Spleen (tissue), 11 donors: Measurements from ENCODE around the gene MSANTD2. TPM values are rescaled to one million over a fixed set of nuclear protein-coding genes. Genes with fewer than 3 reads are reported as not detected.
A peak's percentile ranks its signal among the peaks of the same experiment; 100 is the strongest.

Experiments used
- DNase-seq: peaks from one replicate; pipeline ENCODE4 v3.0.0-alpha.2; 2020
- H3K27ac ChIP-seq, 8 donors: fragments of 200-600 bp; sonication (generic) in 7 of 8; 1 replicate in 4 of 8; 2 replicates in 4 of 8; pipeline versions ENCODE4 v1.5.0 to v1.8.0; 2016 to 2021; ENCODE audit warnings: inconsistent platforms in 4 of 8, mild to moderate bottlenecking in 4 of 8, moderate library complexity in 1 of 8
- H3K27me3 ChIP-seq, 7 donors: fragments of 200-600 bp; sonication (generic) in 6 of 7; replicated peaks in 1 of 7; 1 replicate in 4 of 7; 2 replicates in 3 of 7; pipeline versions ENCODE4 v1.5.0 to v1.8.0; 2016 to 2021; ENCODE audit warnings: inconsistent platforms in 3 of 7, mild to moderate bottlenecking in 1 of 7
- H3K36me3 ChIP-seq, 6 donors: fragments of 200-600 bp; sonication (generic) in 5 of 6; 1 replicate in 4 of 6; 2 replicates in 2 of 6; pipeline versions ENCODE4 v1.5.0 to v1.8.0; 2016 to 2021; ENCODE audit warnings: inconsistent platforms in 2 of 6
- H3K4me1 ChIP-seq, 6 donors: fragments of 200-600 bp; sonication (generic) in 5 of 6; 1 replicate in 3 of 6; 2 replicates in 3 of 6; pipeline versions ENCODE4 v1.5.0 to v1.8.0; 2016 to 2021; ENCODE audit warnings: inconsistent platforms in 3 of 6
- H3K4me3 ChIP-seq, 8 donors: fragments of 200-600 bp; sonication (generic) in 7 of 8; 1 replicate in 4 of 8; 2 replicates in 4 of 8; pipeline versions ENCODE4 v1.5.0 to v1.8.0; 2016 to 2021; ENCODE audit warnings: inconsistent platforms in 4 of 8, mild to moderate bottlenecking in 4 of 8, moderate library complexity in 2 of 8
- H3K9me3 ChIP-seq, 8 donors: fragments of 200-600 bp; sonication (generic) in 7 of 8; 1 replicate in 4 of 8; 2 replicates in 4 of 8; pipeline versions ENCODE4 v1.5.0 to v1.8.0; 2016 to 2021; ENCODE audit warnings: inconsistent platforms in 4 of 8
- CTCF ChIP-seq, 11 experiments: fragments of 200-600 bp in 7 of 11; fragments of 450-650 bp in 4 of 11; sonication (generic) in 4 of 11; IDR thresholded peaks in 8 of 11; conservative IDR thresholded peaks in 3 of 11; 1 replicate in 7 of 11; 2 replicates in 4 of 11; pipeline versions ENCODE4 v1.4.0 to v1.8.0; 2016 to 2021; ENCODE audit warnings: antibody characterized with exemption in 11 of 11, inconsistent platforms in 4 of 11, mild to moderate bottlenecking in 1 of 11
- POLR2A ChIP-seq, 3 donors: fragments of 450-650 bp; IDR thresholded peaks; one replicate each; pipeline ENCODE4 v1.5.1; 2017; ENCODE audit warnings: antibody characterized with exemption in 3 of 3, mild to moderate bottlenecking in 1 of 3
- POLR2AphosphoS5 ChIP-seq, 3 donors: sonication (generic); formaldehyde crosslinking; IDR thresholded peaks; one replicate each; pipeline ENCODE4 v1.5.1; 2017; ENCODE audit warnings: antibody characterized with exemption in 3 of 3
- WGBS, 5 donors: extraction: QIAGEN DNeasy Blood & Tissue Kit in 3 of 5; methylation state at CpG; one replicate each; pipeline versions ENCODE4 v1.1.5 to v1.1.7; 2013 to 2018; 5-methylcytosine and 5-hydroxymethylcytosine counted together
- intact Hi-C: fragments of 100-400 bp; cut with DNase I; formaldehyde crosslinking; loops from one replicate; pipeline ENCODE4 v1.15.0; 2023; ENCODE audit warnings: low total_unique reads
- polyA plus RNA-seq, 3 donors: library from polyadenylated mRNA; stranded (reverse); fragments of 200-250 nt; gene quantifications; one replicate each; pipeline ENCODE4 v1.2.1, GENCODE V29; 2013
- total RNA-seq, 7 donors: library from RNA; depleted of rRNA in 3 of 7; stranded (reverse); fragments of >200 nt in 3 of 7; fragmentation: NEBNext Ultra II Directional in 4 of 7; extraction: Animal tissue kit (Norgen Biotek cat#: 25700) in 4 of 7; gene quantifications; one replicate each; pipeline versions ENCODE4 v1.1.0 to v1.2.1, GENCODE V29; 2016 to 2021
- donor health status: healthy with polysubstance abuse.
- donor health status: DM: no; HTN: no; CAD: no; lungs with moderate emphysema.
- donor health status: DM: no; HTN: no; CAD: no.
- donor health status: Bipolar disorder and iron deficiency.
- donor health status: healthy.
- donor health status: DM: no; HTN: no; CAD: no.
- donor health status: DM: yes; HTN: yes; CAD: no.

The MSANTD2 gene
- total and polyA plus RNA-seq, 10 donors = 9.5 to 25.8 (median 18.8) TPM

GRCh38 chr11:124727474-124727873, 72.7 kb downstream of the MSANTD2 start:
- Histone ChIP-seq H3K27ac (no peak overlapping the region), H3K4me1 (peaks cover 0 to 41% (median 17%) of the 10 kb centered on the region in 6 donors), H3K9me3 (no peaks in the 10 kb centered on the region), H3K4me3 (no peak overlapping the region), H3K36me3 (no peaks in the 10 kb centered on the region), H3K27me3 (peaks cover 0 to 4% (median 0%) of the 10 kb centered on the region in 7 donors)
- 65 to 84% (median 78%) methylated on average over 4 of the region's 4 CpGs for WGBS, 5 donors
- DNase-seq = no peak
- no peak for TF ChIP-seq POLR2AphosphoS5 (IDR thresholded peaks at IDR 0.05)
- no peak for TF ChIP-seq CTCF (IDR thresholded peaks at IDR 0.05 in 8 of 11, conservative IDR thresholded peaks at IDR 0.05 in 3 of 11)
- no peak for TF ChIP-seq POLR2A (IDR thresholded peaks at IDR 0.05)
- intact Hi-C loops = no loop called here

- DNase-seq = no peak
- H3K27ac ChIP-seq = peak overlapping the region in 5 of 8 donors; percentile 29 to 59 (median 46)
- intact Hi-C loops = no loop called here
- no peaks in the 10 kb centered on the region for H3K36me3 ChIP-seq
- H3K27me3 ChIP-seq = peaks cover 0 to 12% (median 0%) of the 10 kb centered on the region in 7 donors
- peak overlapping the region in 1 of 8 donors; percentile 32 for H3K4me3 ChIP-seq
- H3K9me3 ChIP-seq = no peaks in the 10 kb centered on the region
- WGBS, 5 donors = 10 to 27% (median 19%) methylated on average over 6 of the region's 6 CpGs
- H3K4me1 ChIP-seq = peaks cover 0 to 31% (median 17%) of the 10 kb centered on the region in 6 donors
- TF ChIP-seq CTCF (IDR thresholded peaks at IDR 0.05 in 8 of 11, conservative IDR thresholded peaks at IDR 0.05 in 3 of 11) (no peak), POLR2A (IDR thresholded peaks at IDR 0.05) (no peak), POLR2AphosphoS5 (IDR thresholded peaks at IDR 0.05) (no peak)
These were observed 74.5 kb downstream of the MSANTD2 start for GRCh38 chr11:124725719-124726105.

GRCh38 chr11:124724979-124725718, 75.1 kb downstream of the MSANTD2 start:
- H3K27me3 ChIP-seq = peaks cover 0 to 12% (median 0%) of the 10 kb centered on the region in 7 donors
- no peaks in the 10 kb centered on the region for H3K9me3 ChIP-seq
- intact Hi-C loops = no loop called here
- peak overlapping the region in 1 of 8 donors; percentile 32 for H3K4me3 ChIP-seq
- 30 to 37% (median 33%) methylated on average over 13 to 14 of the region's 14 CpGs for WGBS, 5 donors
- H3K4me1 ChIP-seq = peaks cover 0 to 31% (median 17%) of the 10 kb centered on the region in 6 donors
- H3K36me3 ChIP-seq = no peaks in the 10 kb centered on the region
- H3K27ac ChIP-seq = peak overlapping the region in 5 of 8 donors; percentile 29 to 59 (median 46)
- no peak for TF ChIP-seq POLR2A (IDR thresholded peaks at IDR 0.05)
- no peak for TF ChIP-seq CTCF (IDR thresholded peaks at IDR 0.05 in 8 of 11, conservative IDR thresholded peaks at IDR 0.05 in 3 of 11)
- peak in 1 of 3 donors; percentile 46 for TF ChIP-seq POLR2AphosphoS5 (IDR thresholded peaks at IDR 0.05)
- DNase-seq = peak; percentile 74

GRCh38 chr11:124722176-124722575, 78.0 kb downstream of the MSANTD2 start:
- H3K27me3 ChIP-seq = peaks cover 0 to 36% (median 15%) of the 10 kb centered on the region in 7 donors

More at GRCh38 chr11:124722176-124722575, 78.0 kb downstream of the MSANTD2 start:
- Histone ChIP-seq H3K27ac (no peak overlapping the region), H3K4me3 (no peak overlapping the region), H3K9me3 (no peaks in the 10 kb centered on the region), H3K36me3 (no peaks in the 10 kb centered on the region), H3K4me1 (peaks cover 8 to 41% (median 31%) of the 10 kb centered on the region in 6 donors)
- TF ChIP-seq POLR2AphosphoS5 (IDR thresholded peaks at IDR 0.05) (no peak), CTCF (IDR thresholded peaks at IDR 0.05 in 8 of 11, conservative IDR thresholded peaks at IDR 0.05 in 3 of 11) (no peak), POLR2A (IDR thresholded peaks at IDR 0.05) (no peak)
- no peak for DNase-seq
- intact Hi-C loops = no loop called here
- WGBS, 5 donors = 18 to 31% (median 28%) methylated on average over 6 of the region's 6 CpGs
